Fibroblast of lung (primary cell): ENCODE measurements around the gene CMIP.

Experiments used
- EZH2 ChIP-seq: IDR thresholded peaks from 2 replicates; pipeline ENCODE4 v1.5.1; 2012; ENCODE audit warnings: low read length, control low read depth, mild to moderate bottlenecking; ENCODE audit errors: missing control alignments
- TF ChIP-seq, protein P1 (sequence below), 2 donors: IDR thresholded peaks in 1 of 2; conservative IDR thresholded peaks in 1 of 2; 1 replicate in 1 of 2; 2 replicates in 1 of 2; pipeline ENCODE4 v1.5.1; 2011 to 2012; ENCODE audit warnings: low read length in 2 of 2, control low read depth in 1 of 2, inconsistent platforms in 1 of 2, low read depth in 1 of 2, mild to moderate bottlenecking in 1 of 2

DNA sequence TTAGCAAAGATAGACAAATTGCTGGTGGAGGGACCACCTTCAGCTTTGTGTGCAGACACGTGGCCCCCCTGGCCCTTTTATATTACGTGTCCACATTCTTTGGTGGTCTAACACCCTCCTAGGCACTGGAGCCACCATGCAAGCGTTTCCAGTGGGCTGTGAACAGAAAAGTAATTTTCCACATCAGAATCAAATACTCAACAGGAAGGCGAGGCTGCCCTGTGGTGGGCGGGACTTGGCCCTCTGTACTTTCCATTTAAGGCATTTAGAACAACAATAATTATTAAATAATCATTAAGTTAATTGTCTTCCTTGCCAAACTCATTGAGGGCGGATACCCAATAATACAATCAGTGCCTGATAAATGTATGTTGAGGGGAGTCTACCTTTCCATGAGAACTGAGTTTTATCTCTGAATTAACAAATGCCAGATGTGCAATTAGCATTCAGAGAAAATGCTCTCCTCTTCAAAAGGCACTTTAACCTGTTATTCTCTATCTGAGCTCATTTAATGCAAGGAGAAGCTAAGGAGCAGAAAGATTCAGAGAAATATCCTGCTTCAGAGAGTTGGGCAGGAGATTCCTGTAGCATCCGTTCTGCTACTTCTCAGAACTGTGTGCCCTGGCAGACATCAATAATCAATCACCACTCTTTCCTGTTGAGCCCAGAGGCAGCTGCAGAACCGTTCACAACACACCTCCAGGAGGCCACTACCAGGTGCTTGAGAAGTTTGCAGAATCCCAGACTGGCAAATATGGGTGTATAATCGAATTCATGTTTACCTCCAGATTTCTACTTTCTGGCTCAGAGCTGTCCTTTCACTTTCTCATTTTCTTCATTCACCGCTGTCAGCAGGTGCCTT lies 109.4 kb downstream of the CMIP start:
- TF ChIP-seq, protein P1, sequence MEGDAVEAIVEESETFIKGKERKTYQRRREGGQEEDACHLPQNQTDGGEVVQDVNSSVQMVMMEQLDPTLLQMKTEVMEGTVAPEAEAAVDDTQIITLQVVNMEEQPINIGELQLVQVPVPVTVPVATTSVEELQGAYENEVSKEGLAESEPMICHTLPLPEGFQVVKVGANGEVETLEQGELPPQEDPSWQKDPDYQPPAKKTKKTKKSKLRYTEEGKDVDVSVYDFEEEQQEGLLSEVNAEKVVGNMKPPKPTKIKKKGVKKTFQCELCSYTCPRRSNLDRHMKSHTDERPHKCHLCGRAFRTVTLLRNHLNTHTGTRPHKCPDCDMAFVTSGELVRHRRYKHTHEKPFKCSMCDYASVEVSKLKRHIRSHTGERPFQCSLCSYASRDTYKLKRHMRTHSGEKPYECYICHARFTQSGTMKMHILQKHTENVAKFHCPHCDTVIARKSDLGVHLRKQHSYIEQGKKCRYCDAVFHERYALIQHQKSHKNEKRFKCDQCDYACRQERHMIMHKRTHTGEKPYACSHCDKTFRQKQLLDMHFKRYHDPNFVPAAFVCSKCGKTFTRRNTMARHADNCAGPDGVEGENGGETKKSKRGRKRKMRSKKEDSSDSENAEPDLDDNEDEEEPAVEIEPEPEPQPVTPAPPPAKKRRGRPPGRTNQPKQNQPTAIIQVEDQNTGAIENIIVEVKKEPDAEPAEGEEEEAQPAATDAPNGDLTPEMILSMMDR (conservative IDR thresholded peaks at IDR 0.05 in 1 of 2, IDR thresholded peaks at IDR 0.05 in 1 of 2; ENCODE audit: low read depth in 1 of 2, low read length in 2 of 2): no peak
- no peak for TF ChIP-seq EZH2
